Activated T-helper 2 cell treated with anti-CD3 and anti-CD28 coated beads, Interferon-gamma antibody, Interleukin-2, Interleukin-4, amounts not matched to agents 10 μg/mL and 5 μg/mL and 100 μg/mL, durations not matched to agents 14 hours and 24 hours and 36 hours (primary cell): Measurements from ENCODE around the gene FUT8. TPM values are rescaled to one million over a fixed set of nuclear protein-coding genes. Genes with fewer than 3 reads are reported as not detected.
"Not testable (repeated sequence)": the region's sequence is repeated elsewhere in the genome, so short reads cannot be mapped to it uniquely, and the experiment has no call there.

ENCODE experiments used
- DNase-seq: peaks from one replicate; pipeline ENCODE4 v3.0.0; 2021; ENCODE audit warnings: low spot score
- H3K27ac Mint-ChIP-seq: one replicate; pipeline ENCODE4 v1.8.0; 2021; ENCODE audit warnings: mixed read lengths
- H3K27me3 Mint-ChIP-seq: one replicate; pipeline ENCODE4 v1.8.0; 2021; ENCODE audit warnings: low read depth, mixed read lengths
- H3K36me3 Mint-ChIP-seq: one replicate; pipeline ENCODE4 v1.8.0; 2021; ENCODE audit warnings: low read depth, mixed read lengths
- H3K4me1 Mint-ChIP-seq: one replicate; pipeline ENCODE4 v1.8.0; 2021; ENCODE audit warnings: low read depth, mixed read lengths
- H3K4me3 Mint-ChIP-seq: one replicate; pipeline ENCODE4 v1.8.0; 2021; ENCODE audit warnings: low read depth, mild to moderate bottlenecking, moderate library complexity, mixed read lengths
- H3K9me3 Mint-ChIP-seq: one replicate; pipeline ENCODE4 v1.8.0; 2021; ENCODE audit warnings: mixed read lengths
- intact Hi-C: fragments of 100-400 bp; cut with micrococcal nuclease; formaldehyde crosslinking; loops from one replicate; pipeline ENCODE4 v1.15.1; 2023
- total RNA-seq: library from RNA; stranded (reverse); gene quantifications from 2 replicates; pipeline ENCODE4 v1.2.3, GENCODE V29; 2022

FUT8 gene
- total RNA-seq, 1 donor from 2014 or later, result 110 TPM

GRCh38 chr14:65628664-65629063 lies 216.1 kb downstream of the FUT8 start:
- peaks cover 10% of the 10 kb centered on the region for H3K9me3 Mint-ChIP-seq
- DNase-seq, result no peak
- H3K4me3 Mint-ChIP-seq, result no peak overlapping the region
- no peaks in the 10 kb centered on the region for H3K27me3 Mint-ChIP-seq
- peaks cover 9% of the 10 kb centered on the region for H3K36me3 Mint-ChIP-seq
- H3K4me1 Mint-ChIP-seq, result peaks cover 1% of the 10 kb centered on the region
- no peak overlapping the region for H3K27ac Mint-ChIP-seq
- intact Hi-C loops, result no loop called here

- peaks cover 7% of the 10 kb centered on the region for H3K4me1 Mint-ChIP-seq
- no peak overlapping the region for H3K27ac Mint-ChIP-seq
- DNase-seq, result no peak
- H3K4me3 Mint-ChIP-seq, result no peak overlapping the region
- H3K36me3 Mint-ChIP-seq, result peaks cover 26% of the 10 kb centered on the region
- H3K27me3 Mint-ChIP-seq, result no peaks in the 10 kb centered on the region
- peaks cover 28% of the 10 kb centered on the region for H3K9me3 Mint-ChIP-seq
- intact Hi-C loops, result loop anchor here (10.0 kb wide), 1 partner anchor 216 kb away; the partner anchor contains the start of gene FUT8
Measured at GRCh38 chr14:65631040-65631439, 218.5 kb downstream of the FUT8 start.

GRCh38 chr14:65632487-65632886 lies 220.0 kb downstream of the FUT8 start:
- no peak overlapping the region for H3K4me3 Mint-ChIP-seq
- no peak for DNase-seq
- peaks cover 32% of the 10 kb centered on the region for H3K36me3 Mint-ChIP-seq
- H3K9me3 Mint-ChIP-seq, result peaks cover 33% of the 10 kb centered on the region
- no peak overlapping the region for H3K27ac Mint-ChIP-seq
- intact Hi-C loops, result loop anchor here (10.0 kb wide), 1 partner anchor 218 kb away; the partner anchor contains the start of gene FUT8
- H3K27me3 Mint-ChIP-seq, result no peaks in the 10 kb centered on the region
- H3K4me1 Mint-ChIP-seq, result peaks cover 18% of the 10 kb centered on the region

- Mint-ChIP-seq H3K9me3 (peaks cover 33% of the 10 kb centered on the region), H3K4me1 (peaks cover 29% of the 10 kb centered on the region), H3K36me3 (peaks cover 41% of the 10 kb centered on the region)
- not testable (repeated sequence) for H3K4me3 Mint-ChIP-seq, DNase-seq, H3K27me3 Mint-ChIP-seq, H3K27ac Mint-ChIP-seq
- intact Hi-C loops, result loop anchor here (10.0 kb wide), 1 partner anchor 219 kb away; the partner anchor contains the start of gene FUT8
Measured at GRCh38 chr14:65633666-65634065, 221.1 kb downstream of the FUT8 start.

GRCh38 chr14:65637780-65638179 lies 225.2 kb downstream of the FUT8 start:
- peak; percentile 13 for DNase-seq
- intact Hi-C loops, result loop anchor here (5.0 to 10.0 kb wide), 2 partner anchors 223 to 415 kb away; partner anchors contain the start of gene FUT8
- H3K27ac Mint-ChIP-seq, result peak overlapping the region; percentile 31
- H3K36me3 Mint-ChIP-seq, result peaks cover 59% of the 10 kb centered on the region
- no peaks in the 10 kb centered on the region for H3K27me3 Mint-ChIP-seq
- peaks cover 23% of the 10 kb centered on the region for H3K9me3 Mint-ChIP-seq
- H3K4me3 Mint-ChIP-seq, result peak overlapping the region; percentile 5
- peaks cover 35% of the 10 kb centered on the region for H3K4me1 Mint-ChIP-seq

- Mint-ChIP-seq H3K9me3 (peaks cover 23% of the 10 kb centered on the region), H3K36me3 (peaks cover 59% of the 10 kb centered on the region), H3K27ac (no peak overlapping the region), H3K4me1 (peaks cover 35% of the 10 kb centered on the region), H3K4me3 (no peak overlapping the region), H3K27me3 (no peaks in the 10 kb centered on the region)
- DNase-seq, result no peak
- intact Hi-C loops, result loop anchor here (5.0 to 10.0 kb wide), 2 partner anchors 224 to 417 kb away; partner anchors contain the start of gene FUT8
Measured at GRCh38 chr14:65639216-65639615, 226.7 kb downstream of the FUT8 start.

- Mint-ChIP-seq H3K27ac (no peak overlapping the region), H3K4me3 (no peak overlapping the region), H3K36me3 (peaks cover 50% of the 10 kb centered on the region)
Measured at GRCh38 chr14:65650826-65651225, 238.3 kb downstream of the FUT8 start.

GRCh38 chr14:65656554-65656953 lies 244.0 kb downstream of the FUT8 start:
- no peaks in the 10 kb centered on the region for H3K27me3 Mint-ChIP-seq
- no peak overlapping the region for H3K27ac Mint-ChIP-seq
- H3K36me3 Mint-ChIP-seq, result peaks cover 54% of the 10 kb centered on the region
- intact Hi-C loops, result no loop called here
- H3K4me1 Mint-ChIP-seq, result no peaks in the 10 kb centered on the region
- DNase-seq, result no peak
- no peak overlapping the region for H3K4me3 Mint-ChIP-seq
- peaks cover 32% of the 10 kb centered on the region for H3K9me3 Mint-ChIP-seq

More at GRCh38 chr14:65650826-65651225, 238.3 kb downstream of the FUT8 start:
- Mint-ChIP-seq H3K4me1 (no peaks in the 10 kb centered on the region), H3K27me3 (no peaks in the 10 kb centered on the region), H3K9me3 (peaks cover 20% of the 10 kb centered on the region)
- intact Hi-C loops, result no loop called here
- no peak for DNase-seq

GRCh38 chr14:65658202-65658601 lies 245.7 kb downstream of the FUT8 start:
- Mint-ChIP-seq H3K4me3 (no peak overlapping the region), H3K27ac (no peak overlapping the region), H3K36me3 (peaks cover 42% of the 10 kb centered on the region), H3K27me3 (no peaks in the 10 kb centered on the region), H3K9me3 (peaks cover 27% of the 10 kb centered on the region), H3K4me1 (no peaks in the 10 kb centered on the region)
- intact Hi-C loops, result no loop called here
- no peak for DNase-seq

GRCh38 chr14:65661865-65662264 lies 249.3 kb downstream of the FUT8 start:
- Mint-ChIP-seq H3K4me3 (no peak overlapping the region), H3K4me1 (peaks cover 2% of the 10 kb centered on the region), H3K27ac (no peak overlapping the region), H3K36me3 (peaks cover 29% of the 10 kb centered on the region), H3K27me3 (no peaks in the 10 kb centered on the region), H3K9me3 (peaks cover 3% of the 10 kb centered on the region)
- DNase-seq, result no peak
- intact Hi-C loops, result no loop called here

- Mint-ChIP-seq H3K4me1 (peaks cover 2% of the 10 kb centered on the region), H3K27ac (no peak overlapping the region), H3K9me3 (no peaks in the 10 kb centered on the region), H3K4me3 (no peak overlapping the region), H3K27me3 (no peaks in the 10 kb centered on the region), H3K36me3 (peaks cover 23% of the 10 kb centered on the region)
- intact Hi-C loops, result no loop called here
- no peak for DNase-seq
Measured at GRCh38 chr14:65664436-65664835, 251.9 kb downstream of the FUT8 start.

GRCh38 chr14:65676361-65677014 lies 264.0 kb downstream of the FUT8 start:
- Mint-ChIP-seq H3K36me3 (peaks cover 25% of the 10 kb centered on the region), H3K4me1 (peaks cover 4% of the 10 kb centered on the region), H3K4me3 (no peak overlapping the region), H3K27me3 (no peaks in the 10 kb centered on the region), H3K27ac (no peak overlapping the region), H3K9me3 (no peaks in the 10 kb centered on the region)
- DNase-seq, result no peak
- intact Hi-C loops, result no loop called here

GRCh38 chr14:65685572-65685971 lies 273.0 kb downstream of the FUT8 start:
- Mint-ChIP-seq H3K27ac (no peak overlapping the region), H3K36me3 (peaks cover 39% of the 10 kb centered on the region), H3K4me3 (no peak overlapping the region), H3K9me3 (peaks cover 16% of the 10 kb centered on the region), H3K27me3 (no peaks in the 10 kb centered on the region), H3K4me1 (peaks cover 3% of the 10 kb centered on the region)
- DNase-seq, result no peak
- intact Hi-C loops, result no loop called here
